B cell (primary cell): ENCODE results near the gene DNAJC4. TPM values are rescaled to one million over a fixed set of nuclear protein-coding genes. Genes with fewer than 3 reads are reported as not detected.

ENCODE experiments used
- ATAC-seq: fragments of 200-7000 bp; cut with Tn5 transposase; one replicate; pipeline ENCODE4 v1.10.0; 2021; ENCODE audit warnings: low read depth, mild to moderate bottlenecking, moderate number of reproducible peaks, moderate library complexity
- CTCF ChIA-PET: fragments of 350-600 bp; sonication (Branson Sonifier 250); formaldehyde crosslinking; loops from one replicate; lab custom pipeline; 2021; ENCODE audit warnings: antibody characterized with exemption, inconsistent platforms; lab: Charles Lee
- POLR2A ChIA-PET: fragments of 350-600 bp; sonication (Branson Sonifier 250); formaldehyde crosslinking; loops from one replicate; lab custom pipeline; 2021; ENCODE audit warnings: antibody characterized with exemption; lab: Charles Lee
- DNase-seq: peaks from one replicate; pipeline ENCODE4 v3.0.0; 2013
- H2AFZ ChIP-seq: 2 replicates; pipeline ENCODE4 v1.6.1; 2012; ENCODE audit warnings: mild to moderate bottlenecking, low read depth, low read length; ENCODE audit not compliant: insufficient read depth, poor library complexity, severe bottlenecking
- H3K27ac ChIP-seq, 2 donors: 1 replicate in 1 of 2; 2 replicates in 1 of 2; pipeline ENCODE4 v1.5.1; 2012 to 2013; ENCODE audit warnings: low read length in 2 of 2, mild to moderate bottlenecking in 2 of 2, moderate library complexity in 1 of 2
- H3K27me3 ChIP-seq, 4 experiments: fragments of 200-600 bp in 1 of 4; sonication (generic) in 1 of 4; replicated peaks in 1 of 4; 1 replicate in 2 of 4; 2 replicates in 2 of 4; pipeline versions ENCODE4 v1.6.1 to v1.7.0; 2013 to 2016; ENCODE audit warnings: low read length in 3 of 4, mild to moderate bottlenecking in 2 of 4, mixed read lengths in 1 of 4, moderate library complexity in 1 of 4; ENCODE audit not compliant: insufficient read depth in 4 of 4, control insufficient read depth in 3 of 4; ENCODE audit errors: control extremely low read depth in 1 of 4
- H3K36me3 ChIP-seq, 2 experiments: replicated peaks in 1 of 2; 1 replicate in 1 of 2; 2 replicates in 1 of 2; pipeline versions ENCODE4 v1.6.1 to v1.7.1; 2013; ENCODE audit warnings: low read length in 1 of 2; ENCODE audit not compliant: insufficient read depth in 2 of 2, control insufficient read depth in 1 of 2; ENCODE audit errors: control extremely low read depth in 1 of 2, extremely low read depth in 1 of 2
- H3K4me1 ChIP-seq, 2 donors: fragments of 200-600 bp in 1 of 2; sonication (generic) in 1 of 2; 1 replicate in 1 of 2; 2 replicates in 1 of 2; pipeline versions ENCODE4 v1.5.1 to v1.6.1; 2013 to 2017; ENCODE audit warnings: low read length in 2 of 2; ENCODE audit not compliant: control insufficient read depth in 2 of 2, insufficient read depth in 2 of 2
- H3K4me2 ChIP-seq: replicated peaks from 2 replicates; pipeline ENCODE3; 2012; ENCODE audit warnings: mild to moderate bottlenecking, low read depth, low read length; ENCODE audit not compliant: poor library complexity, severe bottlenecking
- H3K4me3 ChIP-seq, 5 experiments: fragments of 200-600 bp in 1 of 5; sonication (generic) in 1 of 5; 1 replicate in 3 of 5; 2 replicates in 2 of 5; pipeline versions ENCODE4 v1.5.1 to v1.7.0; 2011 to 2016; ENCODE audit warnings: low read length in 4 of 5, mild to moderate bottlenecking in 4 of 5, low read depth in 2 of 5, control low read depth in 1 of 5, moderate library complexity in 1 of 5; ENCODE audit not compliant: insufficient read depth in 1 of 5; ENCODE audit errors: control extremely low read depth in 1 of 5, extremely low read depth in 1 of 5
- H3K79me2 ChIP-seq: fragments of 200-600 bp; sonication (generic); one replicate; pipeline ENCODE4 v1.6.0; 2016; ENCODE audit warnings: low read length; ENCODE audit not compliant: control insufficient read depth, insufficient read depth
- H3K9ac ChIP-seq: fragments of 200-600 bp; sonication (generic); 2 replicates; pipeline ENCODE4 v1.6.1; 2017; ENCODE audit warnings: mild to moderate bottlenecking, low read length, moderate library complexity
- H3K9me3 ChIP-seq, 3 donors: one replicate each; pipeline versions ENCODE4 v1.6.1 to v1.7.1; 2013; ENCODE audit warnings: low read length in 2 of 3; ENCODE audit not compliant: control insufficient read depth in 2 of 3, insufficient read depth in 1 of 3; ENCODE audit errors: control extremely low read depth in 1 of 3
- H4K20me1 ChIP-seq: 2 replicates; pipeline ENCODE4 v1.6.0; 2012; ENCODE audit warnings: mild to moderate bottlenecking, low read length; ENCODE audit not compliant: insufficient read depth, control insufficient read depth, poor library complexity, severe bottlenecking
- H3K27ac Mint-ChIP-seq: one replicate; pipeline ENCODE4 v1.8.0; 2021; ENCODE audit warnings: mixed read lengths
- H3K27me3 Mint-ChIP-seq: one replicate; pipeline ENCODE4 v1.8.0; 2021; ENCODE audit warnings: mixed read lengths
- H3K4me1 Mint-ChIP-seq: one replicate; pipeline ENCODE4 v1.8.0; 2021; ENCODE audit warnings: mixed read lengths
- H3K4me3 Mint-ChIP-seq: one replicate; pipeline ENCODE4 v1.8.0; 2021; ENCODE audit warnings: mixed read lengths
- H3K9me3 Mint-ChIP-seq: one replicate; pipeline ENCODE4 v1.8.0; 2022; ENCODE audit warnings: mixed read lengths; ENCODE audit not compliant: insufficient read depth
- EZH2 ChIP-seq: IDR thresholded peaks from 2 replicates; pipeline ENCODE4 v1.6.1; 2012; ENCODE audit warnings: borderline replicate concordance, low read depth, mild to moderate bottlenecking, moderate library complexity, low read length; ENCODE audit not compliant: insufficient read depth, poor library complexity, severe bottlenecking
- WGBS: methylation state at CpG from one replicate; pipeline ENCODE4 v1.1.5; 2013; ENCODE audit warnings: missing lambda C conversion rate; ENCODE audit not compliant: insufficient coverage; 5-methylcytosine and 5-hydroxymethylcytosine counted together
- intact Hi-C: fragments of 100-400 bp; cut with micrococcal nuclease; formaldehyde crosslinking; loops from one replicate; pipeline ENCODE4 v1.10.0; 2022
- polyA plus RNA-seq: library from polyadenylated mRNA; depleted of rRNA; stranded (reverse); fragments of >200 nt; gene quantifications from 2 replicates; pipeline ENCODE4 v1.2.3, GENCODE V29; 2012
- total RNA-seq, 2 donors: library from RNA; stranded (reverse); fragments of 120-200 nt in 1 of 2; gene quantifications; 1 replicate in 1 of 2; 2 replicates in 1 of 2; pipeline versions ENCODE4 v1.2.3 to v1.2.4, GENCODE V29; 2013 to 2022
- TF ChIP-seq, protein P1 (sequence below): fragments of 200-600 bp; IDR thresholded peaks from one replicate; pipeline ENCODE4 v1.8.0; 2022; ENCODE audit warnings: antibody characterized with exemption, mild to moderate bottlenecking

DNAJC4 gene
- total and polyA plus RNA-seq, 2 donors (not counting 1 experiment from before 2014, with no cell fraction given) = 74.4 to 105 TPM

DNA sequence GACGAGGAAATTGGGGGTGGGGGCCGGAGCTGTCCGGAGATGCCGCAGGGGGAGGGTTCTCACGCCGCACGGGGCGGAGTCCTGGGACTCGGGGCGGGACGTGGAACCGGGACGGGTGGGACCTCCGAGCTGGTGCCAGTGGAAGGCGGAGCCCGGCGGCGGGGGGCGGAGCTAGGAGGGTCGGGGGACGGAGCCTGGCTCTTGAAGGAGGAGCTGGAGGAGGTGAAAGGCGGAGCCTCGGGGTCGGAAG, 10.8 kb downstream of the DNAJC4 start:
- Histone ChIP-seq H4K20me1 (peaks cover 7% of the 10 kb centered on the region), H2AFZ (peak overlapping the region; percentile 74), H3K4me2 (peak overlapping the region; percentile 99), H3K4me1 (peaks cover 28 to 63% of the 10 kb centered on the region in 2 donors), H3K79me2 (peaks cover 12% of the 10 kb centered on the region), H3K27ac (peak overlapping the region; percentile 98), H3K4me3 (peak overlapping the region in 4 of 5 experiments; percentile 76 to 91 (median 83)), H3K9me3 (no peaks in the 10 kb centered on the region), H3K27me3 (no peaks in the 10 kb centered on the region), H3K9ac (peak overlapping the region; percentile 81), H3K36me3 (peaks cover 0 to 34% of the 10 kb centered on the region in 2 experiments)
- Mint-ChIP-seq H3K4me1 (peaks cover 65% of the 10 kb centered on the region), H3K27ac (peak overlapping the region; percentile 97), H3K4me3 (peak overlapping the region; percentile 91), H3K9me3 (no peaks in the 10 kb centered on the region), H3K27me3 (no peaks in the 10 kb centered on the region)
- ChIA-PET CTCF (interaction anchor here (1.0 to 1.5 kb wide), 7 partner anchors 9 to 76 kb away, joined by 3 to 16 read pairs (median 7); partner anchors contain the start of genes ESRRA, FERMT3, NUDT22 and PRDX5), POLR2A (interaction anchor here (0.6 to 1.4 kb wide), 15 partner anchors 9 to 627 kb away, joined by 3 to 11 read pairs (median 5); partner anchors contain the start of genes DNAJC4, ESRRA, GPR137 and NUDT22)
- WGBS = under 1% methylated on average over 24 of the region's 24 CpGs
- peak; percentile 100 for DNase-seq
- TF ChIP-seq, protein P1, sequence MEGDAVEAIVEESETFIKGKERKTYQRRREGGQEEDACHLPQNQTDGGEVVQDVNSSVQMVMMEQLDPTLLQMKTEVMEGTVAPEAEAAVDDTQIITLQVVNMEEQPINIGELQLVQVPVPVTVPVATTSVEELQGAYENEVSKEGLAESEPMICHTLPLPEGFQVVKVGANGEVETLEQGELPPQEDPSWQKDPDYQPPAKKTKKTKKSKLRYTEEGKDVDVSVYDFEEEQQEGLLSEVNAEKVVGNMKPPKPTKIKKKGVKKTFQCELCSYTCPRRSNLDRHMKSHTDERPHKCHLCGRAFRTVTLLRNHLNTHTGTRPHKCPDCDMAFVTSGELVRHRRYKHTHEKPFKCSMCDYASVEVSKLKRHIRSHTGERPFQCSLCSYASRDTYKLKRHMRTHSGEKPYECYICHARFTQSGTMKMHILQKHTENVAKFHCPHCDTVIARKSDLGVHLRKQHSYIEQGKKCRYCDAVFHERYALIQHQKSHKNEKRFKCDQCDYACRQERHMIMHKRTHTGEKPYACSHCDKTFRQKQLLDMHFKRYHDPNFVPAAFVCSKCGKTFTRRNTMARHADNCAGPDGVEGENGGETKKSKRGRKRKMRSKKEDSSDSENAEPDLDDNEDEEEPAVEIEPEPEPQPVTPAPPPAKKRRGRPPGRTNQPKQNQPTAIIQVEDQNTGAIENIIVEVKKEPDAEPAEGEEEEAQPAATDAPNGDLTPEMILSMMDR = no peak
- no peak for TF ChIP-seq EZH2
- ATAC-seq = peak; percentile 82
- intact Hi-C loops = loop anchor here (1.0 to 2.0 kb wide), 6 partner anchors 11 to 64 kb away; partner anchors contain the start of genes BAD, DNAJC4, ESRRA and FERMT3
